Stimulated activated CD4-positive, alpha-beta T cell treated with anti-CD3 and anti-CD28 coated beads, Interleukin-12 subunit alpha, Interleukin-12 subunit beta, amount 100 ng/mL, for 4 hours (primary cell): Measurements from ENCODE around the gene DCAF7.

ENCODE experiments used
- DNase-seq: peaks from one replicate; pipeline ENCODE4 v3.0.0-alpha.2; 2020

The DCAF7 gene

GRCh38 chr17:63546308-63547082 lies 3.8 kb upstream of the DCAF7 start:
- no peak for DNase-seq

- DNase-seq, result no peak
Observed at GRCh38 chr17:63547083-63547523, 3.2 kb upstream of the DCAF7 start.

- no peak for DNase-seq
Observed at GRCh38 chr17:63549289-63549945, 860 bp upstream of the DCAF7 start.

DNA sequence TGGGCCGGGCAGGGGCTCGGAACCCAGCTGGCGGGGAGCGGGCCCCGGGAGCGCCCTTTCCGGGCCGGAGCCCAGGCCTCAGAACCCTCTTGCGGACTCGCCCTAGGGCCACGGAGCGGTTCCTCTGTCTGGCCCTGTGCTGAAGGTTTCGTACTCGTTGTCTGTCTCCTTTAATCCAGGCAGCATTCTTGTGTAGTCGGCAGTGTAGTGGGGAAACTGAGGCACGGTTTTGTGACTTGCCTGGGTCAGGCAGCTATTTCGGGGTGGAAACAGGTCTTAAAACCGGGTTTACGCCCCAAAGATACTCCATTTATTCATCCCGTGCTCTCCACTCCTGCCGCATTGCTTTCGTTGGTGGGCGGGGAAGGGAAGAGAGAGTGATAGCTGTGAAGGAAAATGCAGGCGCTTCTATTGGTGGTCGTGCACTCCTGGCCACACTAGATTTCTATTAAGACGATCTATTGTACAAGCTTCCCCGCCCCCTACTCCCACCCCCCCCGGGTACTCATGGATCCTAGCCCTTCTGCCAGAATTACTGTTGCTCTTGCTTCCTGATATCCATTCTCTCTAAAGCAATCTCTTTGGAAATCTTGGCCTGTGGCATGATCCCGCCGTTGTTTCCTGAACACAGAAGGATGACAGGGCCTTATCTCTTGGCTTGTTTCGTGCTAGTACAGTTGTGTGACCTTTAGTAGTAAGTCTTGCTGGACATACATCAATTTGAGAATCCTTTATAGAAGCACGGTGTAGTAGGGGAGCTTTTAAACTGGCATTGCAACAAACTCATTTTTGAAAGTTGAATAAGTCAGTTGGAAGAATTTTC lies 751 bp downstream of the DCAF7 start:
- DNase-seq, result no peak

DNA sequence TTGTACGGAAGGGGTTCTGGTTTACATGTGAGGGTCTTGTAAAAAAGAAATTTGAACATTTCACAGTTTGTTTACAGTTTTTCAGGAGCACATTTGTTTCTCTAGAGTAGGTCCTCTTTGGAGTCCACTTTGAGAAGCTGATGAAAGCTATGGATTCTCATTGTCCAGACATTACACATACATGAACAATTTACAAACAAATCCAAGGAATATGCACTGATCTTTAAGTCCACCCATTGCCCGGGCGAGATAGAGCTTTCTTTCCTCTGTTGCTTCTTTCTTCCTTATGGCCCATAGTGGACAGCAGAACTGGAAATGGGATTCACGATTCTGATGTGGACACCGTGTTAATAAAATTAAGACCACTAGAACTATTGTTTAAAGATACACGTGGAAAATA lies 1.9 kb downstream of the DCAF7 start:
- DNase-seq, result no peak

GRCh38 chr17:63555500-63556156 lies 5.4 kb downstream of the DCAF7 start:
- DNase-seq, result no peak

DNA sequence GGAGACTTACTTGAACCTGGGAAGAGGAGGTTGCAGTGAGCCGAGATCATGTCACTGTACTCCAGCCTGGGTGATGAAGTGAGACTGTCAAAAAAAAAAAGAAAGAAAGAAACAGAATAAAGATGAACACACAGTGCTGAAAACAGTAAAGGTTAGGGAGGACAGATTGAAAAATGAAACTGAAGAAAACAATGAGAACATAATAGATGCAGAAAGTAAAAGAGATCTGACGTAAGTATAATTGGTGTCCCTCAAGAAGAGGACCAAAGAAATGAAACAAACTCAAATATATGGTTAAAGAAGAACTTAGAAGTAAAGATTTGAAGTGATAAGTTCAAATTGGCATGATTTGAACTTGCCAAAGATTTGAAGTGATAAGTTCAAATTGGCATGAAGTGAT lies 7.1 kb downstream of the DCAF7 start:
- DNase-seq, result no peak

GRCh38 chr17:63558441-63558840 lies 8.2 kb downstream of the DCAF7 start:
- no peak for DNase-seq

DNA sequence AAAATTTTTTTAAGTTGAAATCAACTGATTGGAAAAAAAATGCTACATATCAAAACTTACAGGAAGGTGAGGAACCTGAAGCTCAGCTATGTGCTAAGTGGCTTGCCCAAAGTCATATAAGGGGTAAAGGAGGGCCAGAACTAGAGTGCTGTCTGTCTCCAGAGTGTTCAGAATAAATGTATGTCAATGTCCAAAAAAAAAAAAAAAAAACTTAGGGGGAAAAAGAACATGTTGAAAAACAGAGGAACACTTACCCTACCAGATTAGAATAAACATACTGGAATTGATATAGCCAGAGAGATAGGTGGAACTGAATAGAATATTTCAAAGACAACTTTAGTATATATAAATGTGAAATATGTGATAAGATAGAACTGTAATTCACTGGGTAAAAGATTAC lies 11.5 kb downstream of the DCAF7 start:
- DNase-seq, result no peak

GRCh38 chr17:63563339-63563738 lies 13.1 kb downstream of the DCAF7 start:
- DNase-seq, result no peak

- no peak for DNase-seq
Observed at GRCh38 chr17:63564562-63564961, 14.3 kb downstream of the DCAF7 start.

GRCh38 chr17:63567229-63567628 lies 17.0 kb downstream of the DCAF7 start:
- no peak for DNase-seq

GRCh38 chr17:63568563-63568962 lies 18.3 kb downstream of the DCAF7 start:
- DNase-seq, result no peak

DNA sequence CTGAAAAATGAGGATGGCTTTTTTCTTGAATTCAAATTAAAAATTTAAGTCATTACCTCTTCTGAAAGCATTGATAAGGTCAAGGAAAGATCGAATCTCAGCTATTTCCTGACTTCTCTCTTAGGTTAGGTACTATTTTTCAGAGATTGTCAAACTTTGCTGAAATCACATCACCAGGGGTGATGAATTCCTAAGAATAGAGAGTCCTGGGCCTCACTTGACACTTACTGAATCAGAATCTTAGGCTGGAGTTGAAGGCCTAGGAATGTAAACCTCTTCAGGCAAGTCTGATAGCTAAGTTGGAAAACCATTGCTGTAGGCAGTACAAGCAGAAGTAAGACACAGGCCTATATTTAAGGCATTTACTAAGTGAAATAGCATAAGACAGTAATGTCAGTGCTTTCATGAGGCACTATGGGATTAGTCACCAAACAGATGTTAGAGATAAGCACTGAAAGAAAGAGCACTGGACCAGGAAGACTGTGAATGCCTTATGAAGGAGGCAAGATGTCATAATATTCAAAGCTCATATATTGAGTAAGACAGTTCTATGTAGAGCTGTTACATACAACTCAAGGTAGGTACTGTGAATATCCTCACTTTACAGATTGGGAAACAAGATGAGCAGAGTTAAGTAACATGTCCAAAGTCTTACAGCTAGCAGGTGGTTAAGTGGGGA lies 21.5 kb downstream of the DCAF7 start:
- DNase-seq, result no peak

DNA sequence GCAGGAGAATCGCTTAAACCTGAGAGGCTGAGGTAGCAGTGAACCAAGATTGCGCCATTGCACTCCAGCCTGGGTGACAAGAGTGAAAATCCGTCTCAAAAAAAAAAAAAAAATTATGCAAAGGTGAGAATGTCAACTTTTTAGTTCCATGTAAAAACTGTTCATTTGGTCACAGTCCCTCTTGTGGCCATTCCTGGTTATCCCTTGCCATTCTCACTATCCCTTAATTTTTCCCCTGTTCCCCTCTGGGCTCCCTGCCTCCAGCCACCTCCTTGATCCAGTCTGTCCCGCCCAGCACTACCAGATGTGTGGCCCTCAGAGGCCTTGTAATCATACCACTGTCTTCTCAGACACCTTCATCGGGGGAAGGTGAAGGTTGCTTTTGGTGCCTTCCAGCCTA lies 23.4 kb downstream of the DCAF7 start:
- no peak for DNase-seq

DNA sequence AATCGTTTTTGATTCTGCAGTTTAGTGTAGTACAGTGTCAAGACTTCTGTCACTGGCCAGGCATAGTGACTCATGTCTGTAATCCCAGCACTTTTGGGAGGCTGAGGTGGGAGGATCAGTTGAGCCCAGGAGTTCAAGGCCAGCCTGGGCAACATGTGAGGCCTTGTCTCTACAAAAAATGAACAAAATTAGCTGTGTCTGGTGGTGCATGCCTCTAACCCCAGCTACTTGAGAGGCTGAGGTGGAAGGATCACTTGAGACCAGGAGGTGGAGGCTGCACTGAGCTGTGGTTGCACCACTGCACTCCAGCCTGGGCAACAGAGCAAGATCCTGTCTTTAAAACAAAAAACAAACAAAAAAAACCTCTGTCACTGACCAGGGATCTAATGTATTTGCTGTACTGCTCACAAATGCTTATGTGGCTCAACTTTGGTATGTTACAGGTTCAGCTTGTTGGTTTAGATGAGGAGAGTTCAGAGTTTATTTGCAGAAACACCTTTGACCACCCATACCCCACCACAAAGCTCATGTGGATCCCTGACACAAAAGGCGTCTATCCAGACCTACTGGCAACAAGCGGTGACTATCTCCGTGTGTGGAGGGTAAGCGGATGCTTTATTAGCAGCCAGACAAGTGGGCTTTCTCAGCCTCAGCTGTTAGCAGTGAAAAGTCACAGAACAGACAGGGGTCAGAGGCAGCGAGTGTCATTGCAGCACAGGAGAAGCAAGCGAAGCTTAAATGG lies 27.9 kb downstream of the DCAF7 start:
- DNase-seq, result no peak

DNA sequence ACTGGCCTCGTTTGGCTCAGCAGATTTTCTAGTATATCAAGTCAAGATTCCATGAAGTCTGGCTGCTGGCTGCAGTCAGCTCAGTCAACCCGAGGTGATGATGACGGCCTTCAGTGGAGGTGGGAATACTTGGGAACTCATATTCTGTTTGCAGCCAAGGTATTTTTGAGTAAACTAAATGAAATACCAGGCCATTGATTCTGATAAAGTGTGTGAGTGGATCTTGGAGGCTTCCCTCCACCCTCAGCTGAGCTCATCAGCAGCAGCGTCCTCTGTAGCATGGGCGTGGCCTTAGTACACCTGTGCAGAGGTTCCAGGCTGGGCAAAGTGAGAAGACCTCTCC lies 28.5 kb downstream of the DCAF7 start:
- DNase-seq, result no peak

- DNase-seq, result no peak
Observed at GRCh38 chr17:63579633-63580032, 29.4 kb downstream of the DCAF7 start.

DNA sequence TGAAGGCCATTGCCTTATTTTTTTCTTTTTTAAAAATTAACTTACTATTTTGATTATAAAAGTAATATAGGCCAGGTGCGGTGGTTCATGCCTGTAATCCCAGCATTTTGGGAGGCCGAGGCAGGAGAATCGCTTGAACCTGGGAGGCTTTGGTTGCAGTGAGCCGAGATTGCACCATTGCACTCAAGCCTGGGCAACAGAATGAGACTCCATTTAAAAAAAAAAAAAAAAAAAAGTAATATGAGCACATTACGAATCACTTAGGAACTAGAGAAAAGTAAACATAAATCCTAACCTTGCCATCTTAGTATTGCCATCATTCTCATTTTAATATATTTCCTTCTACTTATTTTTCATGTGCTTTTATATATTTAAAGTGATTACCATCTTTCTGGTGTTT lies 37.5 kb downstream of the DCAF7 start:
- no peak for DNase-seq

GRCh38 chr17:63588797-63589196 lies 38.5 kb downstream of the DCAF7 start:
- no peak for DNase-seq

DNA sequence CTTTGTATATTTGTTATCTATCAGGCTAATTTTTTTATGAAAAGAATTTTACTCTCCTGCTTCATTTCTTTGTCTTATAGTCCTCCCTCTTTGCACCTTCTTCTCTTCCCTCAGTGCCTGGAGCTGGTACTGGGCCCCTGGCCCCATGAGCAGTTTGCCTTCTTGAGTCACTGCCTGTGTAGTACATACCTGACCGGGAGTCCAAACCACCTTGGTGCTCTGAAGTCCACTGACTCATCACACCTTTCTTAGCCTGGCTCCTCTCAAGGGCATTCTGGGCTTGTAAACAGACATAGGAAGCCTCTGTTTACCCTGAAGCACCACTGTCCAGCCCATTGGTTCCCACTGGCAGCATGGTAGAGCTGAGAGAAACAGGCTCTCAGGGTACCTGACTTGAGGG lies 39.4 kb downstream of the DCAF7 start:
- DNase-seq, result no peak

DNA sequence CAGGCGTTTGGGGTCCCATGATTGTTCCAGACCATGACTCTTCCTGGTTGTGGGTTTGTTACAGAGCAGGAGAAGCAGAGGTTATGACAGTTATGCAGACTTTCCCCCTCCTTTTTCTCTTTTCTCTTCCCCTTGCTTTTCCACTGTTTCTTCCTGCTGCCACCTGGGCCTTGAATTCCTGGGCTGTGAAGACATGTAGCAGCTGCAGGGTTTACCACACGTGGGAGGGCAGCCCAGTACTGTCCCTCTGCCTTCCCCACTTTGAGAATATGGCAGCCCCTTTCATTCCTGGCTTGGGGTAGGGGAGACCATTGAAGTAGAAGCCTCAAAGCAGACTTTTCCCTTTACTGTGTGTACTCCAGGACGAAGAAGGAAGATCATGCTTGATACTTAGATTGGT lies 42.5 kb downstream of the DCAF7 start:
- DNase-seq, result no peak
